SK-N-SH (cell line): Measurements from ENCODE around the gene SLC7A6. TPM values are rescaled to one million over a fixed set of nuclear protein-coding genes. Genes with fewer than 3 reads are reported as not detected.

ENCODE experiments used
- CTCF ChIA-PET: fragments of 300-600, 350-600 bp; formaldehyde crosslinking; extraction: SDS; loops from one replicate; lab custom pipeline; 2021; lab: Yijun Ruan, JAX
- POLR2A ChIA-PET: fragments of 350-600 bp; sonication (Branson Sonifier 250); formaldehyde crosslinking; extraction: SDS; loops from one replicate; lab custom pipeline; 2020; ENCODE audit warnings: antibody characterized with exemption, inconsistent platforms; lab: Yijun Ruan, JAX
- DNase-seq: peaks from one replicate; pipeline ENCODE4 v3.0.0; 2012
- H2AFZ ChIP-seq: fragments of 200-600 bp; sonication (generic); 2 replicates; pipeline ENCODE4 v1.8.1; 2016; ENCODE audit warnings: antibody characterized with exemption, mild to moderate bottlenecking, low read depth
- H3F3A ChIP-seq: fragments of 200-600 bp; sonication (generic); replicated peaks from 2 replicates; pipeline ENCODE3; 2016; ENCODE audit warnings: antibody characterized with exemption, mild to moderate bottlenecking; ENCODE audit not compliant: insufficient read depth
- H3K27ac ChIP-seq, 2 experiments: fragments of 200-500 bp in 1 of 2; fragments of 200-600 bp in 1 of 2; sonication (Bioruptor generic) in 1 of 2; sonication (generic), shearing (Covaris generic) in 1 of 2; 2 replicates each; pipeline versions ENCODE4 v1.5.1 to v1.6.1; 2014 to 2016; ENCODE audit warnings: low read depth in 2 of 2, inconsistent platforms in 1 of 2, low read length in 1 of 2, mild to moderate bottlenecking in 1 of 2, mixed read lengths in 1 of 2
- H3K27me3 ChIP-seq: fragments of 200-600 bp; sonication (generic), shearing (Covaris generic); 2 replicates; pipeline ENCODE4 v1.6.1; 2016; ENCODE audit warnings: mixed run types; ENCODE audit not compliant: insufficient read depth
- H3K36me3 ChIP-seq, 2 experiments: fragments of 200-500 bp in 1 of 2; fragments of 200-600 bp in 1 of 2; sonication (Bioruptor generic) in 1 of 2; sonication (generic) in 1 of 2; replicated peaks in 1 of 2; 2 replicates each; pipeline versions ENCODE3 to v1.5.1; 2014 to 2016; ENCODE audit warnings: low read length in 1 of 2, mild to moderate bottlenecking in 1 of 2; ENCODE audit not compliant: insufficient read depth in 2 of 2, control insufficient read depth in 1 of 2
- H3K4me1 ChIP-seq, 2 experiments: fragments of 200-500 bp in 1 of 2; fragments of 200-600 bp in 1 of 2; sonication (Bioruptor generic) in 1 of 2; sonication (generic), shearing (Covaris generic) in 1 of 2; 2 replicates each; pipeline versions ENCODE4 v1.5.1 to v1.6.1; 2014 to 2016; ENCODE audit warnings: low read depth in 1 of 2, low read length in 1 of 2, mixed run types in 1 of 2; ENCODE audit not compliant: insufficient read depth in 2 of 2, control insufficient read depth in 1 of 2
- H3K4me2 ChIP-seq: fragments of 200-600 bp; sonication (generic), shearing (Covaris generic); 2 replicates; pipeline ENCODE4 v1.6.1; 2017; ENCODE audit warnings: mixed run types
- H3K4me3 ChIP-seq, 2 experiments: fragments of 200-500 bp in 1 of 2; fragments of 200-600 bp in 1 of 2; sonication (Bioruptor generic) in 1 of 2; sonication (generic), shearing (Covaris generic) in 1 of 2; 2 replicates each; pipeline versions ENCODE4 v1.5.1 to v1.8.1; 2014 to 2016; ENCODE audit warnings: low read depth in 2 of 2, inconsistent platforms in 1 of 2, low read length in 1 of 2, mild to moderate bottlenecking in 1 of 2, mixed read lengths in 1 of 2, moderate library complexity in 1 of 2
- H3K79me2 ChIP-seq: fragments of 200-600 bp; sonication (generic); 2 replicates; pipeline ENCODE4 v1.8.1; 2017; ENCODE audit warnings: mild to moderate bottlenecking; ENCODE audit not compliant: insufficient read depth
- H3K9ac ChIP-seq: fragments of 200-600 bp; sonication (generic); 2 replicates; pipeline ENCODE4 v1.6.1; 2017; ENCODE audit warnings: mixed run types
- H3K9me2 ChIP-seq: fragments of 200-600 bp; sonication (generic); 2 replicates; pipeline ENCODE4 v1.6.1; 2017; ENCODE audit warnings: mixed run types
- H3K9me3 ChIP-seq: fragments of 200-600 bp; sonication (generic); 2 replicates; pipeline ENCODE4 v1.6.1; 2017; ENCODE audit warnings: mixed run types, mild to moderate bottlenecking, moderate library complexity
- H4K20me1 ChIP-seq: fragments of 200-600 bp; sonication (generic); 2 replicates; pipeline ENCODE4 v1.6.1; 2017; ENCODE audit warnings: mild to moderate bottlenecking, mixed run types; ENCODE audit not compliant: insufficient read depth
- EZH2phosphoT487 ChIP-seq: fragments of 200-600 bp; sonication (generic); IDR thresholded peaks from 2 replicates; pipeline ENCODE4 v1.6.1; 2017; ENCODE audit warnings: low read depth, mixed run types, mild to moderate bottlenecking, antibody characterized with exemption, moderate library complexity, borderline replicate concordance
- FOSL2 ChIP-seq: IDR thresholded peaks from 2 replicates; pipeline ENCODE4 v1.4.0; 2012; ENCODE audit warnings: low read depth, mild to moderate bottlenecking, moderate library complexity, borderline replicate concordance
- FOXJ3 ChIP-seq: sonication (generic); formaldehyde crosslinking; IDR thresholded peaks from 2 replicates; pipeline ENCODE4 v1.5.1; 2020; ENCODE audit warnings: mild to moderate bottlenecking, missing genetic modification reagents
- GABPA ChIP-seq: IDR thresholded peaks from 2 replicates; pipeline ENCODE4 v1.4.0; 2012; ENCODE audit warnings: low read depth, mild to moderate bottlenecking
- GATA2 ChIP-seq: sonication (generic); formaldehyde crosslinking; IDR thresholded peaks from 2 replicates; pipeline ENCODE4 v1.5.0; 2020; ENCODE audit warnings: mild to moderate bottlenecking, missing genetic modification reagents
- MAX ChIP-seq: IDR thresholded peaks from 2 replicates; pipeline ENCODE4 v1.4.0; 2012; ENCODE audit warnings: low read depth
- MEF2A ChIP-seq: IDR thresholded peaks from 2 replicates; pipeline ENCODE4 v1.4.0; 2012; ENCODE audit warnings: low read depth, borderline replicate concordance
- NRF1 ChIP-seq: IDR thresholded peaks from 2 replicates; pipeline ENCODE4 v1.6.1; 2012; ENCODE audit warnings: low read depth, mild to moderate bottlenecking, low read length
- POLR2AphosphoS5 ChIP-seq: IDR thresholded peaks from 2 replicates; pipeline ENCODE4 v1.6.1; 2012; ENCODE audit warnings: low read depth, low read length
- TCF12 ChIP-seq: IDR thresholded peaks from 2 replicates; pipeline ENCODE4 v1.4.0; 2012
- TEAD4 ChIP-seq: IDR thresholded peaks from 2 replicates; pipeline ENCODE4 v1.4.0; 2012; ENCODE audit warnings: mild to moderate bottlenecking, borderline replicate concordance; ENCODE audit not compliant: insufficient read depth
- USF2 ChIP-seq: fragments of 150-350 bp; IDR thresholded peaks from 2 replicates; pipeline ENCODE4 v1.6.1; 2017; ENCODE audit warnings: antibody characterized with exemption, low read length, low read depth, borderline replicate concordance
- YY1 ChIP-seq: IDR thresholded peaks from 2 replicates; pipeline ENCODE4 v1.4.0; 2012; ENCODE audit warnings: low read depth, mild to moderate bottlenecking
- ZBTB33 ChIP-seq: IDR thresholded peaks from 2 replicates; pipeline ENCODE4 v1.4.0; 2012; ENCODE audit warnings: low read depth, borderline replicate concordance
- WGBS: methylation state at CpG from one replicate; pipeline ENCODE4 v1.1.6; 2017; ENCODE audit warnings: low lambda C conversion rate; 5-methylcytosine and 5-hydroxymethylcytosine counted together
- polyA plus RNA-seq, 3 experiments: library from polyadenylated mRNA; depleted of rRNA; stranded (reverse); fragments of >200 nt; gene quantifications; 2 replicates each; pipeline ENCODE4 v1.2.3, GENCODE V29; 2012

The SLC7A6 gene
- polyA plus RNA-seq, 1 of the 3 experiments (the other 2 are of a cell fraction), result 19.0 TPM

DNA sequence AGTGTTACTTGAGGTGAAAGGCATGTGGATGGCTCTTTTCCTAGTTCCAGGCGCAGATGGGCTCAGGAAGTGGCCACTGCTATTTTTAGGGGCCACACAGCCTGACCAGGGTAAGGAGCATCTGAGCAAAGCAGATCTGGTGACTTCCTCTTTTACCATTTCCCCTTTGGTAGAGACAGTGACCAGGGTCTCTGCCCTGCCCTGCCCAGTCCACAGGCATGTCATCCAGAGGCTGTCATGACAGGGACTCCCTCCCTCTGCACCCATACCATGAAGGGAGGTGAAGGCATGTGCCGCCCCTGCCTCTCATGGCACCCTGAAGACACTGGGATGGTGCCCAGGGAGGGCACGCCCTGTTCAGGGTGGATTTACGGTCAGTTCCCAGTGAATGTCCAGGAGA, 16.9 kb upstream of the SLC7A6 start:
- Histone ChIP-seq H2AFZ (no peak overlapping the region), H3K9me2 (no peaks in the 10 kb centered on the region), H3K4me2 (peak overlapping the region; percentile 92; the same call in 1 of the 2 replicates), H3K9ac (no peak overlapping the region), H3K4me1 (peaks cover 7 to 15% of the 10 kb centered on the region in 2 experiments; a peak in 2 of 4 replicates), H3F3A (no peaks in the 10 kb centered on the region), H3K4me3 (no peak overlapping the region), H3K36me3 (peaks cover 0 to 5% of the 10 kb centered on the region in 2 experiments), H3K27ac (no peak overlapping the region), H3K9me3 (no peaks in the 10 kb centered on the region), H3K79me2 (peaks cover 13% of the 10 kb centered on the region), H4K20me1 (no peaks in the 10 kb centered on the region), H3K27me3 (no peaks in the 10 kb centered on the region)
- whole genome bisulfite sequencing, result 100% methylated on average over 1 of the region's 4 CpGs
- CTCF ChIA-PET, result interaction anchor here (3.3 to 9.0 kb wide), 2 partner anchors 15 to 16 kb away, joined by 22 to 92 read pairs; partner anchors contain the start of gene SLC7A6
- TF ChIP-seq FOXJ3 (CRISPR knock-in tag) (no peak), TCF12 (no peak), GABPA (no peak), NRF1 (no peak), EZH2phosphoT487 (no peak), MEF2A (no peak), USF2 (no peak), FOSL2 (no peak), ZBTB33 (no peak), MAX (no peak)
- POLR2A ChIA-PET, result no interaction called here
- no peak for DNase-seq

DNA sequence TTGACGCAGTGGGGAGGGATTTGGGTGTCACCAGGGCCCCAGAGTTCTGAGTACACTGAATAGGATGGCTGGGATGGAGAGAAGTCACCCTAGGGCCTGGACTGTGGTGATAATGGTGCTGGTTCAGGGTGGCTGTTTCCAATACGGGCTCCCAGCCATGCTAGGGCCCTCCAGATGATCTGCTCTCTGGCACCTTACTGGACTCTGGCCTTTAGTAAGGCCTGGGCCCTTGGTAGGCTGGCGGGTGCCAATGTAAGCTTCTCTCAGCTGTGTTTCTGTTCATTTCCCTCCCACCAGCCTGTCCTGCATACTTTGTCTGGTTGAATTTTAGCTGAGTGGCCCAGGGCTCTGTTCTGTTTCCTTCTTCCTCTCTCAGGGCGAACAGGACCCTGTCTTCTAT, 16.4 kb upstream of the SLC7A6 start:
- no peak for TF ChIP-seq GATA2 (CRISPR knock-in tag)
- no peak for TF ChIP-seq TEAD4
- TF ChIP-seq POLR2AphosphoS5, result no peak
- no peak for TF ChIP-seq YY1
- H3K27ac ChIP-seq, result no peak overlapping the region
- H3K9me2 ChIP-seq, result no peaks in the 10 kb centered on the region
- 84% methylated on average over 3 of the region's 4 CpGs for WGBS
- DNase-seq, result no peak
- no peaks in the 10 kb centered on the region for H3K27me3 ChIP-seq
- no peaks in the 10 kb centered on the region for H3F3A ChIP-seq
- H3K9ac ChIP-seq, result no peak overlapping the region
- peaks cover 13% of the 10 kb centered on the region for H3K79me2 ChIP-seq
- H4K20me1 ChIP-seq, result no peaks in the 10 kb centered on the region
- peaks cover 7 to 15% of the 10 kb centered on the region in 2 experiments; a peak in 2 of 4 replicates for H3K4me1 ChIP-seq
- no peak overlapping the region for H2AFZ ChIP-seq
- peak overlapping the region; percentile 92; the same call in 1 of the 2 replicates for H3K4me2 ChIP-seq
- POLR2A ChIA-PET, result no interaction called here
- H3K36me3 ChIP-seq, result peaks cover 0 to 5% of the 10 kb centered on the region in 2 experiments
- no peaks in the 10 kb centered on the region for H3K9me3 ChIP-seq
- no peak overlapping the region for H3K4me3 ChIP-seq
- CTCF ChIA-PET, result interaction anchor here (0.9 to 9.0 kb wide), 3 partner anchors 10 to 18 kb away, joined by 3 to 92 read pairs (median 3); partner anchors contain the start of gene SLC7A6
